ENCODE results near the gene RPTOR.

Gene RPTOR

GRCh38 chr17:80839970-80840369, 295.3 kb downstream of the RPTOR start:
- no peak for DNase-seq

DNA sequence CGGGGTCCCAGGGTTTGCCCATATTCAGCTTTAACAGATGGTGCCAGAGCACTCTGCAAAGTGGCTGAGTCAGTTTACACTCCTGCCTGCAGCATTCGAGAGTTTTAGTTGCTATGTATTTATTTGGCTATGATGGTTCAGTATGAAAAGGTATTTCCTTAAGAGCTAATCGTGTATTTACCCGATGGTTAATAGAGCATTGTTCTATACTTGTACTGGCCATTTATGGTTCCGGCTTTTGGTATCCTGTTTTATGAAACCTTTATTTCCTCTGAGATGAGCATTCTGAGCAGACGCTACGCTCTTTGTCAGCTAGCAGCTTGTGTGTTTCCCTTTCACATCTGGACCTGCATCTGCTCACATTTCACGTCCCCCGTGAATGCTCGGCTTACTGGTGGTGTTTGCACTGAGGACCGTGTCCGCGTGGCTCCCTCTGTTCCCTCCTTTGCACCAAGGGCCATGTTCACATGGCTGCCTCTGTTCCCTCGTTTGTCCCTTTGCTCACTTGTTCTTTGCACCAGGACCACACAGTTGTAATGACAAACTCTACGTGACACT, 297.9 kb downstream of the RPTOR start:
- no peak for DNase-seq

DNA sequence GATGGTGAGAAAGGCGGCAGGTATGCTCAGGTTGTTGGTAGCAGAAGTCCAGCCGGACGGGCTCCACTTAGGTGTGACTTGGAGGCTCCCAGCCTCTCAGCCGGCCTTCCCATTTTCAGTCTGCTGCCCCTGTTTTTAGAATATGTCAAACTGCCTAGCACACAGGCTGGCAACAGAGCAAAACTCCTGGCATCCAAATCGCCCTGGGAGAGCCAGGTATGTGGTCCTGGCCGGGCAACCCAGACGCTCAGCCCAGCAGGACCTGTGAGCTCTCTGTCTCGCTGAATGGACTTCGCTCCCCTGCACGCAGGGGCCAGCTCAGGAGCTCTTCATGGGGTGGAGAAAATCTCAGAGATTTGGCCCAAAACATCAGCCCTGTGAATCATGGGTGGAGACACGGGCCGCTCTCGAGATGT, 299.1 kb downstream of the RPTOR start:
- DNase-seq, result no peak

DNA sequence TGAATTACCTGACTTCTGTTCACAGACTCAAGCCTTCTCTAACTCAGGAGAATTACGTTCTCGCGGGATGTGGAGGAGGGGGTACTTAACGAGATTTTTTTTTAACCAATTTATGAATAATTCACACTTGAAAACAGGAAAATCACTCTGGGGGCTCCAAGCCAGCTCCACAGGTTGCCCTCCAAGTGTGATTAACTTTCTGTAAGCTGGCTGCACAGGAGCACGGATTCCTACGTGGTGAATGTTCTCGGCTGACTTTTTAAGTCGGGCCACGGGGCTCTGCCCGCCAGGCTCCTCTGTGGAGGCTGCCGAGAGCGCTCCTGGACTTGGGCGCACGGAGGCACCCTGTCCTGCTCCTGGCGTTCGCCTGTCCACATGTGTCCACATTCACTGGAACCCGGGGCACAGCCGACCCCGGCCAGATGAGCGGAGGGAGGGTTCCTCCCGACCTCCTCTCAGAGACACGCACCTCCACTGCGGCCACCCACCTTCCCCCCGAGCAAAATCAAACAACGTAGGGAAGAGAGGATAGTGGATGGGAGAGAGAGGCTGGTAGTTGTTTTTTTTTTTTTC, 299.9 kb downstream of the RPTOR start:
- DNase-seq, result no peak

- no peak for DNase-seq
These were observed 300.6 kb downstream of the RPTOR start for GRCh38 chr17:80845069-80845862.

- DNase-seq, result no peak
These were observed 301.4 kb downstream of the RPTOR start for GRCh38 chr17:80845863-80846671.

DNA sequence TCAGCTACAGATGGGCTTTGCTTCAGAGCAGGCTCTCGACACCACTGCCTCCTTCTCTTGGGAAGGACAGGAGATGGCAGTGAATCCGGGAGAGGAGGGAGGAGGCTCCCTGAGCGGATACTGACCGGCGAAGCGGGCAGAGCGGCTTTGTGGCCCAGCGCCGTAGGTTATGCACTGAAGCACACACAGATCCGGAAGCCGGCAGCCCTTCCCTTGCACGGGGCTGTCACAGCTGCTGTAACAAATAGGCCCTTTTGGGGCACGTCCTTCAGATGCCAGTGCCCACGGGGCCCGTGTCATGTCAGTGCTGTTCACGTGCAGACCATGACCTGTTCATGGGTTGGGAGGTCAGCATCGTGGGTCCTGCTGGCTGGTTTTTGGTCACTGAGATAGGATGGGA, 302.3 kb downstream of the RPTOR start:
- DNase-seq, result no peak

DNA sequence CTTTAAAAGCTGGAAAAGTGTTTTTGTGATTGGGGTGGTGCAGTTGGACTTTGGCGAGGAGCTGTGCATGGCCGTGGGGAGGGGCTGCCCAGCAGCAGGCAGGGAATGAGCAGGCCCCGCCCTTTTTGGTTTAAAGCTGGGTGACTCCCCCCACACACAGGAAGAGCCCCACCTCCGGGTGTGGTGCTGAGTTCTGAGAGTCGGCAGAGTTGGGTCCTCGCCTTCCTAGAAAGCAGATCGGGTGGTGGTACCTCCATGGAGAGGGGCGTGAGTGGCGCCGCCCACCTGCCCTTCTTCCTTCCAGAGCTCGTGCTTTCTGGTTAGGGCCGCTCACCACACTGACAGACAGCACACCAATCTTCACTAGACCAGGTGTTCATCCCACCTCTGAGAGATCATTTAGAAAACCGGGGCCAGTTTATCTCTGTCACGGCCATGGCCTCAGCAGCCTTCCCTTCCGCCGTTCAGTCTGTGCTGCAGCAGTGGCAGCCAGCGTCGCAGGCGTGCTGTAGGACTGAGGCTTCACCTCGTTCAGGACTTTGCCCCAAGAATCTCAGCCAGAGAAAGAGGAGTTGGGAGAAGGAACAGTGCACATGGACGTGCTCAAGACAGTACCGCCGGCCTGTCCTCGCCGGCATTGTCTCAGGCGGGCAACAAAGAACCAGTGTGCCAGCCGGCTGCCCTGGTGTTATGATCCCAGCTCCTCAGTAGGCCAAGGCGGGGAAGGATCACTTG, 303.0 kb downstream of the RPTOR start:
- peak; percentile 59 to 61 for DNase-seq

- DNase-seq, result no peak
These were observed 303.9 kb downstream of the RPTOR start for GRCh38 chr17:80848449-80849102.

GRCh38 chr17:80849119-80849518, 304.5 kb downstream of the RPTOR start:
- no peak for DNase-seq

DNA sequence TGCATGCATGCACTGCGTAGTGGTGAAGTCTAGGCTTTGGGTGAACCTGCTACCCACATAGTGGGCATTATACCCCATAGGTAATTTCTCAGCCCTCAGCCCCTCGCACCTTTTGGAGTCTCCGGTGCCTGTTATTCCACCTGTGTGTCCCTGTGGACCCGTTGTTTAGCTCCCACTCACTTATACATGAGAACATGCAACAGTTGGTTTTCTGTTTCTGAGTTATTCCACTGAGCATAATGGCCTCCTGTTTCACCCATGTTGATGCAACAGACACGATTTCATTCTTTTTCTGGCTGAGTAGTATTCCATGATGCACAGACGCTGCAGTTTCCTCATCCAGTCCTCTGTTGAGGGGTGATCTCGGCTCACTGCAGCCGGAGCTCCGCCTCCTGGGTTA, 305.5 kb downstream of the RPTOR start:
- no peak for DNase-seq

- DNase-seq, result no peak
These were observed 306.2 kb downstream of the RPTOR start for GRCh38 chr17:80850817-80851216.

DNA sequence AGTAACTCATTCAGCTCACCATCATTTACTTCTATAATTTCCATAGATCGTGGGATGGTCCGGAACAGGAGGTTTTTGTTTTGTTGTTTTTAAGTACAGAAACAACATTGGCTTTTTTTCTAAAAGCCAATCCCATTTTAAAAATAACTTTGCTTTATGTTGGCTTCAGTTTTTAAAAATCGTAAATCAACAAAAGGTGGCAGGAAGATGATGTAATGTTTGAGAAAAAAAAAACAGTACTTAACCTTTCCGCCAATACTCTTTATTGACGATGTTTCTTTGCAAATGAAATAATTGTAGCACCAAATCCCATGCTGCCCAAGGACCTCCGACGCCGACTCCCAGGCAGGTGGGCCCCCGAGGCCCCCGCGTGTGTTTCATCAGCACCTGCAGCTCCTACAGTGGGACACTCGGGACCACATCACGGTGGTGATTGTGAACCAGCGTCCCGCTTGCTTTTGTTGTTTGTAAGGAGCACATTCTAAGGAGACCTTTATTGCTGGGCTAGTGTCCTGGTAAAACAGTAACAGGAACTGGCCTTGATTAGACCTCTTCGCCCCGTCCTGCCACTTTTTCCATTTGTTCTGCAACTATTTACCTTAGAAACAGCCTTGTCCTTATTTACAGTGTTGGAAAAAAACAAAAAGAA, 306.8 kb downstream of the RPTOR start:
- DNase-seq, result no peak

GRCh38 chr17:80852476-80853015, 307.9 kb downstream of the RPTOR start:
- DNase-seq, result no peak

GRCh38 chr17:80853076-80853475, 308.4 kb downstream of the RPTOR start:
- no peak for DNase-seq

DNA sequence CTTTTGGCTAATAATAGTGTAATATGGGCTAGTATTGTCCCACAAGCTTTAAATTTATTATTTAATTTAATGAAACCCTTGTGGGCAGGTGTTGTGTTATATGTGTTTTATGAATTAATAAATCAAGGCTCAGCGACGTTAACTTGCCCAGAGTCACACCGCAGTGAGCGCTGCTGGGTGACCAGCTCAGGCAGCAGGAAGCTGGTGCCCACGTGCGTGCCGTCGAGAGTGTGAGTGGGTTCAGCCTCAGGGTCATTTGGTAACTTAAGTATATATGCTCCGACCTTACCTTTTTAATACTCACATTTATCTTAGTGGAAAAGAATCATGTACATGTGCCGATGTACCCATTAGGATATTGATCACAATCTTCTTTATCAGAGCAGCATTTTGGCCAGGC, 309.6 kb downstream of the RPTOR start:
- no peak for DNase-seq

- DNase-seq, result no peak
These were observed 310.7 kb downstream of the RPTOR start for GRCh38 chr17:80855196-80855947.

DNA sequence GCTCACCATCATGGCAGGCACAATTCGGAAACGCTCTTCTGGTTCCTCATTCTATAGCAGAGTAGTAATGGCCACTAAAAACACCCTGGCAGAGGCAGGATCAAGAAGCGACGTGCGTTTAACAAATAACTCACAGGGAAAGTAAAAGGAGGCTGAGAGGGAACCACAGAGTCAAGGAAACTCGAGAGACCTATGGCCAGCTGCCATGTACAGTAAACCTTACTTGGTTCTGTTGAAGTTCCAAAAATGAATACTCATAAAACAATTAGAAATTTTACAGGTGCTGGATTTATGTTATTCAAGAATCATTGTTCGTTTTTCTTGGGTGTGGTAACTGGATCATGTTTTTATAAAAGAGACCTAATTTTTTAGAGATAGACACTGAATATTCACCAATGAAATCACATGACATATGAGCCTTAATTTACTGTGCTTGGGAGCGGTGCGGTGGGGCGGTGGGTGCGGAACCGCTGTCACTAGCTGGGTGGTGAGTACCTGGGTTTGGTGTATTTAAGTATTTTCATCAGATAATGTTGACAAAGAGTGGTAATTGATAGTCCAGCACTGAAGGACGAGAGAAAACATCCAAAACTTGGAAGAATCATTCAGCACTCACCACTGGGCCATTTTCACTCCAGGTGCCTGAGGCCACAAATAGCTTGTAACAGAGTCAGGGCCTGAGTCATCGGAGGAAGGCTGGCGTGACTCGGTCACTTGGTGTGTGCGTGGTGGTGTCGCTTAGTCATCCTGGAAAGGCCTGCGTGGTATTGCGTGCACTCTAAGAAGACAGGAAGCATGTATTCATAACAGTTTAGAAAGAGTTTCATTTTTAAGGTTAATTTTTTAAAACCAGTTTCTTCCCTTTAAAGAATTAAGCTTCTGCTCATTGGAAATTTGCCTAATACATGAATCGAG, 311.6 kb downstream of the RPTOR start:
- DNase-seq, result peak; percentile 83 to 89
